K562 (cell line): ENCODE results near the gene NAV2. TPM values are rescaled to one million over a fixed set of nuclear protein-coding genes. Genes with fewer than 3 reads are reported as not detected.

Experiments used
- ATAC-seq: fragments of 200-7000 bp; cut with Tn5 transposase; 3 replicates; pipeline ENCODE4 v1.9.1; 2020; ENCODE audit warnings: moderate library complexity
- BruUV-seq: library from RNA; stranded (reverse); fragments of 400-500 nt; replicated peaks from 2 replicates; lab custom pipeline; 2021; lab: Mats Ljungman, UMichigan
- CTCF ChIA-PET: fragments of 300-600 bp; formaldehyde crosslinking; extraction: SDS; loops from one replicate; lab custom pipeline; 2021; ENCODE audit warnings: low intra/inter-chr PET ratio; lab: Yijun Ruan, JAX
- POLR2A ChIA-PET: fragments of 300-600, 350-650 bp; sonication (Branson Sonifier 250); formaldehyde crosslinking; extraction: SDS; loops from one replicate; lab custom pipeline; 2021; ENCODE audit warnings: antibody characterized with exemption, inconsistent platforms; lab: Yijun Ruan, JAX
- DNase-seq, 4 experiments: peaks; one replicate each; pipeline versions ENCODE4 v3.0.0 to v3.0.0-alpha.2; 2011 to 2018; ENCODE audit warnings: low spot score in 3 of 4, mixed read lengths in 3 of 4; ENCODE audit errors: extremely low read depth in 1 of 4
- FAIRE-seq: peaks from 2 replicates; lab custom pipeline; 2011; peaks lifted over from hg19 to GRCh38; lab: Jason Lieb, UNC
- H2AFZ ChIP-seq: 2 replicates; pipeline ENCODE4 v1.6.0; 2011; ENCODE audit warnings: low read depth, low read length, control low read depth, inconsistent platforms
- H3K27ac ChIP-seq: fragments of 200-600 bp; 3 replicates; pipeline ENCODE4 v1.8.0; 2011; ENCODE audit warnings: low read depth, mild to moderate bottlenecking, control low read depth, inconsistent platforms, low read length, moderate library complexity, mixed read lengths; ENCODE audit errors: extremely low read depth
- H3K27me3 ChIP-seq, 2 experiments: fragments of 300-600 bp in 1 of 2; 2 replicates in 1 of 2; 3 replicates in 1 of 2; pipeline versions ENCODE4 v1.6.0 to v1.8.0; 2011; ENCODE audit warnings: inconsistent platforms in 2 of 2, low read length in 2 of 2, mild to moderate bottlenecking in 1 of 2, mixed read lengths in 1 of 2, moderate library complexity in 1 of 2; ENCODE audit not compliant: control insufficient read depth in 2 of 2, insufficient read depth in 2 of 2
- H3K36me3 ChIP-seq: fragments of 300-600 bp; 3 replicates; pipeline ENCODE4 v1.8.0; 2011; ENCODE audit warnings: mild to moderate bottlenecking, low read length, inconsistent platforms; ENCODE audit not compliant: control insufficient read depth, insufficient read depth
- H3K4me1 ChIP-seq, 2 experiments: fragments of 200-600 bp in 1 of 2; replicated peaks in 1 of 2; 2 replicates in 1 of 2; 3 replicates in 1 of 2; pipeline versions ENCODE4 v1.5.1 to v1.8.0; 2011; ENCODE audit warnings: inconsistent platforms in 2 of 2, low read length in 2 of 2, mild to moderate bottlenecking in 1 of 2, mixed read lengths in 1 of 2, moderate library complexity in 1 of 2; ENCODE audit not compliant: control insufficient read depth in 2 of 2, insufficient read depth in 2 of 2
- H3K4me2 ChIP-seq: 2 replicates; pipeline ENCODE4 v1.6.1; 2011; ENCODE audit warnings: low read length, control low read depth, inconsistent platforms, mixed read lengths; ENCODE audit not compliant: insufficient read depth
- H3K4me3 ChIP-seq: fragments of 200-600 bp; sonication (generic), shearing (Covaris generic); 2 replicates; pipeline ENCODE4 v1.5.1; 2016; ENCODE audit warnings: control low read depth, inconsistent platforms
- H3K79me2 ChIP-seq: fragments of 200-600 bp; 3 replicates; pipeline ENCODE4 v1.8.0; 2011; ENCODE audit warnings: low read length, inconsistent platforms; ENCODE audit not compliant: control insufficient read depth, insufficient read depth
- H3K9ac ChIP-seq, 2 experiments: 2 replicates each; pipeline versions ENCODE4 v1.6.0 to v1.6.1; 2011; ENCODE audit warnings: low read depth in 2 of 2, low read length in 2 of 2, control low read depth in 1 of 2, inconsistent platforms in 1 of 2, mild to moderate bottlenecking in 1 of 2, mixed read lengths in 1 of 2; ENCODE audit not compliant: insufficient read depth in 1 of 2
- H3K9me1 ChIP-seq: one replicate; pipeline ENCODE4 v1.6.0; 2011; ENCODE audit warnings: inconsistent platforms, mild to moderate bottlenecking, low read length, moderate library complexity; ENCODE audit not compliant: control insufficient read depth, insufficient read depth
- H3K9me3 ChIP-seq: replicated peaks from 2 replicates; pipeline ENCODE4 v1.5.1; 2011; ENCODE audit warnings: low read depth, low read length, inconsistent platforms; ENCODE audit not compliant: control insufficient read depth, insufficient read depth
- H4K20me1 ChIP-seq: replicated peaks from 2 replicates; pipeline ENCODE4 v1.6.1; 2011; ENCODE audit warnings: low read length, inconsistent platforms, mixed read lengths; ENCODE audit not compliant: control insufficient read depth, insufficient read depth
- ARID1B ChIP-seq: fragments of 450-650 bp; IDR thresholded peaks from 2 replicates; pipeline ENCODE4 v1.6.1; 2016; ENCODE audit warnings: antibody characterized with exemption, mild to moderate bottlenecking, inconsistent platforms
- BCL6 ChIP-seq: fragments of 250-450 bp; sonication (Bioruptor Pico); IDR thresholded peaks from 2 replicates; pipeline ENCODE4 v1.4.0; 2020
- HDAC3 ChIP-seq: fragments of 450-650 bp; IDR thresholded peaks from 2 replicates; pipeline ENCODE4 v1.6.1; 2018; ENCODE audit warnings: borderline replicate concordance, mild to moderate bottlenecking, moderate library complexity; ENCODE audit not compliant: partially characterized antibody
- MED1 ChIP-seq: sonication (generic); formaldehyde crosslinking; IDR thresholded peaks from 2 replicates; pipeline ENCODE4 v1.8.1; 2023; ENCODE audit warnings: missing genetic modification reagents, borderline replicate concordance
- NUFIP1 ChIP-seq: fragments of 450-650 bp; IDR thresholded peaks from 2 replicates; pipeline ENCODE4 v1.6.1; 2018; ENCODE audit not compliant: partially characterized antibody
- RBM34 ChIP-seq: fragments of 200-400 bp; formaldehyde crosslinking; IDR thresholded peaks from 2 replicates; pipeline ENCODE4 v1.6.1; 2018; ENCODE audit warnings: low read length, borderline replicate concordance; ENCODE audit not compliant: insufficient read depth
- ZNF584 ChIP-seq: fragments of 200-800 bp; sonication (Bioruptor generic); IDR thresholded peaks from 2 replicates; pipeline ENCODE4 v1.6.1; 2016; ENCODE audit warnings: low read depth, mild to moderate bottlenecking, missing genetic modification characterization, missing compliant biosample characterization
- WGBS: fragments of 100-300 bp; shearing (Covaris generic); methylation state at CpG from one replicate; pipeline ENCODE4 v1.1.6; 2016; ENCODE audit warnings: low coverage, mixed read lengths; ENCODE audit not compliant: insufficient coverage; ENCODE audit errors: missing lambda C conversion rate; 5-methylcytosine and 5-hydroxymethylcytosine counted together
- in situ Hi-C: fragments of 300-500 bp; cut with MboI; formaldehyde crosslinking; loops from 4 replicates; pipeline ENCODE4 v1.15.0; 2018; ENCODE audit warnings: inconsistent platforms, mixed read lengths
- intact Hi-C: fragments of 100-400 bp; cut with micrococcal nuclease; formaldehyde crosslinking; loops from 2 replicates; pipeline ENCODE4 v1.14.2; 2022
- polyA plus RNA-seq, 8 experiments: library from polyadenylated mRNA; depleted of rRNA in 4 of 8; stranded (reverse) in 5 of 8; unstranded in 3 of 8; fragments of >200 nt; fragmentation: Nextera tagmentation in 2 of 8; fragmentation: Illumina TruSeq in 1 of 8; extraction: Ambion mirVana in 2 of 8; extraction: Trizol in 1 of 8; gene quantifications; 2 replicates each; pipeline versions ENCODE4 v1.2.1 to v1.2.3, GENCODE V29; 2011 to 2014; ENCODE audit warnings: inconsistent platforms in 1 of 8, missing spikeins in 1 of 8
- total RNA-seq, 7 experiments: library from RNA; depleted of rRNA in 6 of 7; stranded (reverse); fragments of >200 nt in 6 of 7; fragmentation: Illumina TruSeq in 2 of 7; extraction: Trizol in 2 of 7; gene quantifications; 2 replicates each; pipeline versions ENCODE4 v1.2.1 to v1.2.3, GENCODE V29; 2011 to 2021; ENCODE audit warnings: low replicate concordance in 1 of 7
- TF ChIP-seq, protein P1 (sequence below): fragments of 450-650 bp; IDR thresholded peaks from 2 replicates; pipeline ENCODE4 v1.6.1; 2016; ENCODE audit warnings: low read depth, mild to moderate bottlenecking, moderate library complexity
- TF ChIP-seq, protein P2 (sequence below): sonication (generic); formaldehyde crosslinking; IDR thresholded peaks from 2 replicates; pipeline ENCODE4 v1.8.1; 2023; ENCODE audit warnings: mild to moderate bottlenecking, missing genetic modification reagents

Gene NAV2
- total and polyA plus RNA-seq, 9 of the 15 experiments (the other 6 are each of a cell fraction or from before 2014, with no cell fraction given), result 0.03 to 0.35 (median 0.05) TPM

DNA sequence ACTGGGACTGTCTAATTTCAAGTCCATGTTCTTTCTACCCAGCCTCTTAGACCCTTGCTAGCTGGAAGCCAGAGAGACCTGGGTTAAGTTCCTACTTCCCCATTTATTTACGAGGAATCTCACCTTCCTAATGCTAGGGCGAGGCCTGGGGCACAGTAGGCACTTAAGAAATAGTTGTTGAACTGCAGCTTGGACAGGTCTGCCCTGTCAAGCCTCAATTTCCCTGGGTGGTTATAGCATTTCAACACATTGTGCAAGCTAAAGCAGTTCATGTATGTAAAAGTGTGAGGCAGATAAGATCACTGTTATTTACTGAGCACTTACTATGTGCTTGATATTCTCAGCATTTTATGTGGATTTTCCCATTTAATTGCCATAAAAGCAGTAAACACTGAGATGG lies 12.1 kb downstream of the NAV2 start:
- Histone ChIP-seq H3K4me3 (no peak overlapping the region), H3K4me2 (no peak overlapping the region), H2AFZ (no peak overlapping the region), H3K79me2 (no peaks in the 10 kb centered on the region), H4K20me1 (peaks cover 1% of the 10 kb centered on the region; the same call in 1 of the 2 replicates), H3K27ac (no peak overlapping the region), H3K4me1 (no peaks in the 10 kb centered on the region), H3K36me3 (no peaks in the 10 kb centered on the region), H3K9me3 (no peaks in the 10 kb centered on the region), H3K27me3 (no peaks in the 10 kb centered on the region; a peak in 1 of 5 replicates), H3K9me1 (no peaks in the 10 kb centered on the region), H3K9ac (no peak overlapping the region)
- DNase-seq, result no peak
- CTCF ChIA-PET, result no interaction called here
- TF ChIP-seq ARID1B (no peak), NUFIP1 (no peak), MED1 (CRISPR knock-in tag) (no peak), HDAC3 (no peak), ZNF584 (CRISPR knock-in tag) (no peak), BCL6 (CRISPR knock-in tag) (no peak), RBM34 (no peak)
- TF ChIP-seq, protein P1, sequence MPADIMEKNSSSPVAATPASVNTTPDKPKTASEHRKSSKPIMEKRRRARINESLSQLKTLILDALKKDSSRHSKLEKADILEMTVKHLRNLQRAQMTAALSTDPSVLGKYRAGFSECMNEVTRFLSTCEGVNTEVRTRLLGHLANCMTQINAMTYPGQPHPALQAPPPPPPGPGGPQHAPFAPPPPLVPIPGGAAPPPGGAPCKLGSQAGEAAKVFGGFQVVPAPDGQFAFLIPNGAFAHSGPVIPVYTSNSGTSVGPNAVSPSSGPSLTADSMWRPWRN, result no peak
- TF ChIP-seq, protein P2, sequence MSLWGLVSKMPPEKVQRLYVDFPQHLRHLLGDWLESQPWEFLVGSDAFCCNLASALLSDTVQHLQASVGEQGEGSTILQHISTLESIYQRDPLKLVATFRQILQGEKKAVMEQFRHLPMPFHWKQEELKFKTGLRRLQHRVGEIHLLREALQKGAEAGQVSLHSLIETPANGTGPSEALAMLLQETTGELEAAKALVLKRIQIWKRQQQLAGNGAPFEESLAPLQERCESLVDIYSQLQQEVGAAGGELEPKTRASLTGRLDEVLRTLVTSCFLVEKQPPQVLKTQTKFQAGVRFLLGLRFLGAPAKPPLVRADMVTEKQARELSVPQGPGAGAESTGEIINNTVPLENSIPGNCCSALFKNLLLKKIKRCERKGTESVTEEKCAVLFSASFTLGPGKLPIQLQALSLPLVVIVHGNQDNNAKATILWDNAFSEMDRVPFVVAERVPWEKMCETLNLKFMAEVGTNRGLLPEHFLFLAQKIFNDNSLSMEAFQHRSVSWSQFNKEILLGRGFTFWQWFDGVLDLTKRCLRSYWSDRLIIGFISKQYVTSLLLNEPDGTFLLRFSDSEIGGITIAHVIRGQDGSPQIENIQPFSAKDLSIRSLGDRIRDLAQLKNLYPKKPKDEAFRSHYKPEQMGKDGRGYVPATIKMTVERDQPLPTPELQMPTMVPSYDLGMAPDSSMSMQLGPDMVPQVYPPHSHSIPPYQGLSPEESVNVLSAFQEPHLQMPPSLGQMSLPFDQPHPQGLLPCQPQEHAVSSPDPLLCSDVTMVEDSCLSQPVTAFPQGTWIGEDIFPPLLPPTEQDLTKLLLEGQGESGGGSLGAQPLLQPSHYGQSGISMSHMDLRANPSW, result no peak
- WGBS, result 0% methylated on average over 2 of the region's 2 CpGs
- no peak for FAIRE-seq
- no peak for ATAC-seq
- POLR2A ChIA-PET, result interaction anchor here (1.4 kb wide), 1 partner anchor 13 kb away, joined by 7 read pairs; the partner anchor contains the start of gene NAV2
- in situ Hi-C loops, result no loop called here
- BruUV-seq, result no TSS peak
- intact Hi-C loops, result no loop called here
